Fibroblast of lung (primary cell): ENCODE data around the gene KRTAP5-9.

ENCODE experiments used
- CTCF ChIP-seq, 2 donors: IDR thresholded peaks in 1 of 2; conservative IDR thresholded peaks in 1 of 2; 1 replicate in 1 of 2; 2 replicates in 1 of 2; pipeline ENCODE4 v1.5.1; 2011 to 2012; ENCODE audit warnings: low read length in 2 of 2, control low read depth in 1 of 2, inconsistent platforms in 1 of 2, low read depth in 1 of 2, mild to moderate bottlenecking in 1 of 2
- EZH2 ChIP-seq: IDR thresholded peaks from 2 replicates; pipeline ENCODE4 v1.5.1; 2012; ENCODE audit warnings: low read length, control low read depth, mild to moderate bottlenecking; ENCODE audit errors: missing control alignments

- TF ChIP-seq EZH2 (no peak), CTCF (conservative IDR thresholded peaks at IDR 0.05 in 1 of 2, IDR thresholded peaks at IDR 0.05 in 1 of 2; ENCODE audit: low read depth in 1 of 2, low read length in 2 of 2) (no peak)
Observed at GRCh38 chr11:71527576-71528210, 20.5 kb upstream of the KRTAP5-9 start.
